GM12872 (cell line): ENCODE measurements around the gene ITGB2.

Source experiments
- TF ChIP-seq, protein P1 (sequence below): IDR thresholded peaks from 3 replicates; pipeline ENCODE4 v1.5.1; 2011; ENCODE audit warnings: low read depth, mild to moderate bottlenecking, low read length, moderate library complexity; ENCODE audit not compliant: insufficient read depth

The ITGB2 gene

DNA sequence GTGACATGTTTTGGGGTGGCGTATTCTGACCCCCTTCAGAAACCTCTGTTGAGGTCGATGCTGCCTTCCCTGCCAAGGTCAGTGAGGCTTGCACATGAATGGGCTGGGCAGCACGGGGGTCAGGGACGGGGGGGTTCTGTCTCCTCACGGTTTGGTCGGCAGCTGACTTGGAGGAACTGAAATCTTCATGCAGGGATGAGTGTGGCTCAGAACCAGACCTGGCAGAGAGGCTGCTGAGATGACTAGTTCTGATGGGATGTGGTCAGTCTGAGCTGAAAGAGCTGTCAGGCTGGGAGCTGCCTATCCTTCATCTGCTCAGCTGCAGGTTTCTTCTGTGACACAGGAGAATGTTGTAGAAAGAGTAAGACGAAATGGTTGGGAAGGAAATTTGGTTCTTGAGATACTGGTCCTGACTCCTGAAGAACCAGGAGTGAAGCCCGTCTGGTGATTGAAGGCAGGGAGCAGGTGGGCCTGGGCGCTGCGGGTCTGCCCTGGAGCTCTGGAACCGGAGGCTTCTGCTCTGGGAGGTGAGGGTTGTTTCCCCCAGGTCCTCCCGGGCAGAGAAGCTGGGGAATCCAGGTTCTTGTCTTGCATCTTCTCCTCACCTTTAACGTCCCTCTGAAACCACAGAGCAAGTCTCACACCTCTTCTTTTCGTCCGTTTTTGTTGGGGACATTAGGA, 22.4 kb upstream of the ITGB2 start:
- TF ChIP-seq, protein P1, sequence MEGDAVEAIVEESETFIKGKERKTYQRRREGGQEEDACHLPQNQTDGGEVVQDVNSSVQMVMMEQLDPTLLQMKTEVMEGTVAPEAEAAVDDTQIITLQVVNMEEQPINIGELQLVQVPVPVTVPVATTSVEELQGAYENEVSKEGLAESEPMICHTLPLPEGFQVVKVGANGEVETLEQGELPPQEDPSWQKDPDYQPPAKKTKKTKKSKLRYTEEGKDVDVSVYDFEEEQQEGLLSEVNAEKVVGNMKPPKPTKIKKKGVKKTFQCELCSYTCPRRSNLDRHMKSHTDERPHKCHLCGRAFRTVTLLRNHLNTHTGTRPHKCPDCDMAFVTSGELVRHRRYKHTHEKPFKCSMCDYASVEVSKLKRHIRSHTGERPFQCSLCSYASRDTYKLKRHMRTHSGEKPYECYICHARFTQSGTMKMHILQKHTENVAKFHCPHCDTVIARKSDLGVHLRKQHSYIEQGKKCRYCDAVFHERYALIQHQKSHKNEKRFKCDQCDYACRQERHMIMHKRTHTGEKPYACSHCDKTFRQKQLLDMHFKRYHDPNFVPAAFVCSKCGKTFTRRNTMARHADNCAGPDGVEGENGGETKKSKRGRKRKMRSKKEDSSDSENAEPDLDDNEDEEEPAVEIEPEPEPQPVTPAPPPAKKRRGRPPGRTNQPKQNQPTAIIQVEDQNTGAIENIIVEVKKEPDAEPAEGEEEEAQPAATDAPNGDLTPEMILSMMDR = no peak

DNA sequence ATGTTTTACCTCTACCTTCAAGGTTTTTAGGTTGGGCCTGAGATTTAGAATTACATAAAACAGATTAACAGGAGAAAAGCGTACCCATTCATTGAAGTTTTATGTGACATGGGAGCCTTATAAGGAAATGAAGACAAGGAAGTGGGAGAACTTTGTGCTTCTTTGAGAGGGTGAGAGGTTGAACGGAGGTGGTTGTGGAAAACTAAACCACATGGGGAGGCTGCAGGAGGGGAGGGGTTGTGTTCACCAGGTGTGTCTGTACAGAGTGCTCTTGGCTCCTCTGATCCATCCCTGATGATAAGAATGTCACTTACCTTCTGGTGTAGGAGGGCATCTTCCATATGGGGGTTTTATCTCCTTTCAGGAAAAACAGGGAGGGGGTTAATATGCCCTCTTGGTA, 21.9 kb upstream of the ITGB2 start:
- TF ChIP-seq, protein P1 = no peak

DNA sequence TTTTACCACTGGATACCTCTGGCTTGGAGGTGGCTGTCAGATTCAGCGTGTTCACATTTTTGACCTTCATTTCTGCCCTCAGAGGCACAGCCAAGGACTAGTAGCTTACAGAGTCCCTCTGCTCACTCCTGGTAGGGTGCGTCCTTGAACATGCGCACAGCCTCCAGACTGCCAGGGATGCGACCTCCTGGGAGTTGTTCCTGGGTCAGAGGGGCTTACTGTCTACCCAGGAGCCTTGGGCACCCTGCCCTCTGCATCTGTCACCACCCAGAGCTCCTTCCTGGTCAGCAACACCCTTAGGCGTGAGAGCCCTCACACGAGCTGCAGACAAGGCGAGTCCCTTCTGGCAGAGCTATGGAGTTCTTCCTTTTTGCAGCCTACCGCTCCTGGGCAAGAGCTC, 20.9 kb upstream of the ITGB2 start:
- TF ChIP-seq, protein P1 = no peak

DNA sequence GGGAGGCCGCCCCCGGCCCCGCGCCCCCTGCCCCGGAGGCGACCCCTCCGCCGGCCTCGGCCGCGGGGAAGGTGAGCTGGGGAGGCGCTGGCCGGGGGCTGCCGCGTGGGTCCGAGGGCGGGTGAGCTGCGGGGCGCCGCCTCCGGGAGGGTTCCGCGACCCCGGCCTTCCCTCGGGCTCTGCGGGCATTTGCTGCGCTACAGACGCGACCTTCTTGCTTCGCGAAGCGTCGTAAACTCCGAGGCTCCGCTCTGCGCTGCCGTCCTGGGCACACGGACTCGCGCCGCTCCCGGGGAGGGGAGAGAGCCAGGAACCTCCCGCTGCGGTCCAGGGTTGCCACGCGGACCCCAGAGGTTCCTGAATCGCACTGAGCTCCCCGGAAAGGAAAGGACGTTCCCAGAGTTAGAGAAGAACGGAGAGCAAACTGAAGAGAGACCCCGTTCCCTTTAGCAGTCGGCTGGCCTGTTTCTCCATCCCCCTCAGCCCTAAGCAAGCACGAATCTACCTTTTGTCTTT, 19.5 kb upstream of the ITGB2 start:
- TF ChIP-seq, protein P1 = no peak

DNA sequence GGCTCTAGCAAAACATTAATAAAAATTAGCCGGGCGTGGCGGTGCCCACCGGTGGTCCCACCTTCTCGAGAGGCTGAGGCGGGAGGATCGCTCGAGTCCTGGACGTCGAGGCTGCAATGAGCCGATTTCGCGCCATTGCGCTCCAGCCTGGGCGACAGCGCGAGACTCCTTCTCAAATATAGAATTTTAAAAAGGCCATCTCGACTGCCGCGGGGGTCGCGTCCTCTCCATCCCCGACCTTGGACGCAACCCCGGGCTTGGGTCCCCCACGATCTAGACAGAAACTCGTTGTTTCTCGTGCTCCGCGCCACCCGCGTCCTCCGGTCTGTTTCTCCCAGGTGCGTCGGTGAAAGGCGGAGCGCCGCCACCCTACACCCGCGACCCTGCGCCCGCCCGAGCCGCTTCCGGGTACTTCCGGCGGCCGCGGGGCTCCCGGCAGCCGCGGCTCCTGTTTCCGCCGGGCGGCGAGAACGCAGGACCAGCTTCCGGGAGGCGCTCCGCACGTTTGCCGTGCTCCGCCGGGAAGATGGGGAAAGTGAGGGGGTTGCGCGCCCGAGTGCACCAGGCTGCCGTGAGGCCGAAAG, 18.9 kb upstream of the ITGB2 start, which contains the start of gene SLX9:
Gene SLX9 (plus strand): TSS at position 498 of the 584 bp plus-strand sequence. CDS start 29 bp downstream, at position 527.
- TF ChIP-seq, protein P1 = no peak

DNA sequence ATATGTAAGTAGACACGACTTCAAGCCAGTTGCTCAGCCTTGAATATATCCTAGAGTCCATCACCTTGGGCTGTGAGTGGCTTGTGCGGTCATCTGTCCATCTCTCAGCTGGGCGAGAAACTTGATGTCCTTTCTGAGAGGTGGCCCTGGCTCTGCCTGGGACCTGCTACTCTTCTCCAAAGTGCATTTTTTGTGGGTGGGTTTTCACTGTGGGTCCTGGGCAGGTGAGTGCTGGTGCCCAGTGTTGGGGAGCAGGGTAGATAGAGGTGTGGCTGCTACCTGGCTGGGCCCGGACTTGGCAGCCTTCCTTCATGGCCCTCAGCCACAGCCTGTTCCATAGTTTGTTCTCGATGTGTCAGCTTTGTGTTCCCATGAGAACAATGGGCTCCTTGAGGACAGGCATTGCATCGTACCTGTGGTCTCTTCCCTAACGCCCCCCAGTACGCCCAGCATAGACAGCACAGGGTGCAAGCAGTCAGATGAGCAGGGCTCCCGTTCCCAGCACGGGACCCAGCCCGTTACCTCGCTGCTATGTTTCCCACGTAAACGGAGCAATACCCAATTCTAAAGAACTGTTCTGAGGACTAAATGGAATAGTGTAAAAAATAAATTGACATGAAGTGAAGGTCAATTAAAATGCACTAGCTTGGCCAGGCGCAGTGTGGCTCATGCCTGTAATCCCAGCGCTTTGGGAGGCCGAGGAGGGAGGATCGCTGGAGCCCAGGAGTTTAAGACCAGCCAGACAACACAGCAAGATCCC, 18.3 kb upstream of the ITGB2 start:
- TF ChIP-seq, protein P1 = no peak

DNA sequence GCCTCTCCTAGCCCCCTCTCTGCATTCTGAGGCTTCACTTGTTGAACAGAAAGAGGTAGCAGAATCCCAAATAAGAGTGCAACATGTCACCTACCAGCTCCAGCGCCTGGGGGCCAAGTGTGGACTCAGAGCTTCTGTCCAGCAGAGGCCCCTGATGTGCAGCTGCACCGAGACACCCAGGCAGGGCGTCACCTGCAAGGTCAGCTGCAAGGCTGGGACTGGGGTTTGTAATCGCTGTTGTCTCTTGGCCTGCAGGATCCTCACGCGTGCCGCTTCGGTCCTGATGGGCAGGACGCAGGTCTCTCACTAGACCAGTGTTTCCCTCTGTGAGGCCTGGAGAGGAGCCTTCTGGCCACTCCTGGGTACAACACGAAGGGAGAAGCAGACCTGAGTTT, 14.8 kb upstream of the ITGB2 start:
- TF ChIP-seq, protein P1 = no peak
